ENCODE data around the gene DCLK1.

Gene DCLK1

GRCh38 chr13:35744566-35745178 lies 386.5 kb downstream of the DCLK1 start:
- DNase-seq (ENCODE audit: low read depth), result no peak

- DNase-seq (ENCODE audit: low read depth), result no peak
These were observed 387.0 kb downstream of the DCLK1 start for GRCh38 chr13:35744144-35744543.

- DNase-seq (ENCODE audit: low read depth), result no peak
These were observed 388.0 kb downstream of the DCLK1 start for GRCh38 chr13:35743165-35743564.

- no peak for DNase-seq (ENCODE audit: low read depth)
These were observed 389.5 kb downstream of the DCLK1 start for GRCh38 chr13:35741657-35742056.

GRCh38 chr13:35736876-35737275 lies 394.3 kb downstream of the DCLK1 start:
- DNase-seq (ENCODE audit: low read depth), result no peak

- DNase-seq (ENCODE audit: low read depth), result no peak
These were observed 397.4 kb downstream of the DCLK1 start for GRCh38 chr13:35733827-35734226.

- no peak for DNase-seq (ENCODE audit: low read depth)
These were observed 398.6 kb downstream of the DCLK1 start for GRCh38 chr13:35732565-35732964.

GRCh38 chr13:35731471-35731870 lies 399.7 kb downstream of the DCLK1 start:
- DNase-seq (ENCODE audit: low read depth), result no peak

GRCh38 chr13:35729926-35730627 lies 401.1 kb downstream of the DCLK1 start:
- DNase-seq (ENCODE audit: low read depth), result no peak

- no peak for DNase-seq (ENCODE audit: low read depth)
These were observed 403.3 kb downstream of the DCLK1 start for GRCh38 chr13:35727881-35728280.

- peak; percentile 48 for DNase-seq (ENCODE audit: low read depth)
These were observed 406.7 kb downstream of the DCLK1 start for GRCh38 chr13:35724446-35724845.

- DNase-seq (ENCODE audit: low read depth), result peak; percentile 88
These were observed 407.4 kb downstream of the DCLK1 start for GRCh38 chr13:35723821-35724220.

- peak; percentile 37 for DNase-seq (ENCODE audit: low read depth)
These were observed 408.1 kb downstream of the DCLK1 start for GRCh38 chr13:35723053-35723461.

- DNase-seq (ENCODE audit: low read depth), result no peak
These were observed 408.6 kb downstream of the DCLK1 start for GRCh38 chr13:35722458-35723052.

GRCh38 chr13:35720690-35721554 lies 410.3 kb downstream of the DCLK1 start:
- peak; percentile 75 for DNase-seq (ENCODE audit: low read depth)

GRCh38 chr13:35720290-35720689 lies 410.9 kb downstream of the DCLK1 start:
- no peak for DNase-seq (ENCODE audit: low read depth)
